GM21423 (cell line): ENCODE measurements around the gene TSPYL1.

Experiments used
- ATAC-seq: cut with Tn5 transposase; IDR thresholded peaks from one replicate; pipeline ENCODE4 v1.9.1; 2021; ENCODE audit warnings: mild to moderate bottlenecking, moderate library complexity; ENCODE audit not compliant: unreplicated experiment

TSPYL1 gene

DNA sequence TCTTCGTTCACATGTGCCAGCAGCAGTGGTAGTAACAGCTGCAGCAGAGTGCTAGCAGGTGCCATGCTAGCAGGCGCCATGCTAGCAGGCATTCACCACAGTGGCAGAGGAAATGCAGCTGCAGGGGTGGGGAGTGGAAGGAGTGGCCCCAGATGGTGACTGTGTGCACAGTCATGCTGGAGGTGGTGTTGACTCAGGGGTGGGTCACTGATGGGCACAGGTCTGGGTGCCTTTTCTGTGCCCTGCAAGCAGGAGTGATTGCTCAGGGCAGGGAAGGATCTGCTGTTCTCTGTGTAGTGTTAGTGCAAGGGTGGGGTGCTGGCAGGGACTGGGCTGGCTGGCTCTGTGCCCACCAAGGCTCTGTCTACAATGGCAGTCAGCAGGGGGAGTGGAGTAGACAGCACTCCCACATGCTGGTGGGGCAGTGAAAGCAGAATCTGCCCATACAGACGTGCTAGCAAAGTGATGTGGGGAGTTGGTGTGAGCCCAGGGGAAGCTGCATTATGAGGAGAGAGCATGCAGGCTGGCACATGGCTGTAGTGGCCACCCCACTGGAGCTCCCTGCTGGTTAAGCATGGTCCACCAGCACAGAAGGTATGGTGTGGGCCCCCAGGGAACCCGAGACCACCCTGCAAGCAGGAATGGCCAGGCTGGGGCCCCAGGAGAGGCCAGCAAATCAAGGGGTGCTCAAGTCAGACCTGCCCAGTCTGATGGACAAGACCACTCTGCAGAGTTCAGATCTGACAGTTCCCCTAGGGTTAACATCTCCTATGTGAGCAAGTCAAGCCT, 14.5 kb downstream of the TSPYL1 start:
- ATAC-seq, result no peak

- no peak for ATAC-seq
These were observed 16.4 kb downstream of the TSPYL1 start for GRCh38 chr6:116263353-116263752.

DNA sequence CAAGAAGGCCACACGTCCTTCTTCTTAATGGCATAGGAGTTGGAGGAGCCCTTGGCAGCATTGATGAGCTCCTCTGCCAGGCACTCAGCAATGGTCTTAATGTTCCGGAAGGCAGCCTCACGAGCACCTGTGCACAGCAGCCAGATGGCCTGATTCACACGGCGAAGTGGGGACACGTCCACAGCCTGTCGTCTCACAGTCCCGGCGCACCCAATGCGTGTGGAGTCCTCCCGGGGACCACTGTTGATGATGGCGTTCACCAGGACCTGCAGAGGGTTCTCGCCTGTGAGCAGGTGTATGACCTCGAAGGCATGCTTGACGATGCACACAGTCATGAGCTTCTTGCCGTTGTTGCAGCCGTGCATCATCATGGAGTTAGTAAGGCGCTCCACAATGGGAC, 21.2 kb downstream of the TSPYL1 start:
- ATAC-seq, result no peak

GRCh38 chr6:116256694-116257093, 23.0 kb downstream of the TSPYL1 start:
- no peak for ATAC-seq

GRCh38 chr6:116255246-116255800, 24.4 kb downstream of the TSPYL1 start:
- ATAC-seq, result no peak

DNA sequence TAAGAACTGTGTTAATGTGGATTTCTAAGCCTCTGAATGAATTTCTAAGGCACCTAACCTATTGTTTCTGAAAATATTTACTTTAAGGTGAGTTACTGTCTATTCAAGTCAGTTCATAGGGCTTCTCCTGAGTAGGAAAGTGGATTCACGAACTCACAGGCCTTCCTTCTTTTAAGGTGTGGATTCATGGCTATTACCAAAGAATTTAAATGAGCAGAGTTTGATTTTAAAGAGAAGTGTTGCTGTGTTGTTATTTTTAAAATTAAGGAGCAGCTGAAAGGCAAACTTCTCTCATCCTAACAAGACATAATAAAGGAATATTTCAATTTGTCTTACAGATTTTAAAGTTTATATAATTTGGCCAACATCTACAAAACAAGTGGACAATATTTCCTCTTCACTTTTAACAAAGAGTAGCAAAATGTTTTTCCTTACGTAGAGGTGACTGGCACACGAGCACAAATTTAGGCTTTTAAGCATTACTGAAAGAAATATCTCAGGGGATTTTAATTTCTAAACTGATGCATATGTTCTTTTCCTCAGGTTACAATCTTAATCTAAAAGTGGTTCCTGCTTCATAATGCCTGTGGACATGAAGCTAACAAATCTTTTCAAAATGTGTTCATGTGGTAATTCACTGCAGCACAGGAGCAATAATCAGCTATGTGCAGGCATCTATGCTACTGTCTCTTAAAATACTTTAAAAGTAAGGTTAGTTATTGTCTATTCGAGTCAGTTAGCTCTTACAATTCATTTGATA, 25.3 kb downstream of the TSPYL1 start:
- ATAC-seq, result peak; percentile 25

GRCh38 chr6:116253505-116254296, 26.0 kb downstream of the TSPYL1 start, which contains the start of gene TSPYL4:
Gene TSPYL4 (minus strand): TSS chr6:116254075. CDS start chr6:116254008, 67 bp downstream.
- ATAC-seq, result peak; percentile 99

DNA sequence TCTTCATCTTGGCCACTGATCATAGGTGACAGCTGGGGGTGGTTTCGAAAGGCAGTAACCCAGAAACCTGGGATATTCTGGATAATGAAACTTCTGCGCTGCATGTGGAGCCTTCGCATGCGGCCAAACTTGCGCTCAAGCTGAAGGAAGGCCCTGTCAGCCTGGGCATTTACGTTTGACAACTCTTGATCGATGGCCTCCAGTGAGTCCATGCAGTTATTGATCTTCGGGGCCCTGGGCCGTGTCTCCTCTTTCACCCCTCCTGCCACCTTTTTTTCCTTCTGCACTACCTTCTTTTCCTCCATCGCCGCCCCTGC, 26.6 kb downstream of the TSPYL1 start:
- no peak for ATAC-seq

- ATAC-seq, result no peak
These were observed 28.0 kb downstream of the TSPYL1 start for GRCh38 chr6:116251568-116252384.

GRCh38 chr6:116248577-116248976, 31.2 kb downstream of the TSPYL1 start:
- ATAC-seq, result no peak

DNA sequence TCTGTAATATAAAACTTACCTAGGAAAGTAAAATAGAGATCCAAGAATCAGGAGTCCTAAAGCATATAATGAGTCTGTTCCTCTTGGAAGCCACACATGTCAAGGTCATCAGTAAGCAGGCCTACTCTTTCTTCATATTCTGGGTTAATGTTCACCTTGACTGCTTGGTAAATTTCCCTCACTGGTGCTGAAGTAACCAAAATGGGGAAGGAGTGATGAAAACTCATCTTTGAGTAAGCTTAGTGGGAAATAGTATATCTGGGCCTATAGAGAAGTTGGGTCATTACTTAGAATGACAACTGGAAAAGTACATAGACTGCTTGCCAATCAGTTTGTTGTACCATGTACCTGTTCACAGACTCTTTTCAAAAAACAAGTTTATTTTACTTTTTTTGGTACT, 32.4 kb downstream of the TSPYL1 start:
- peak; percentile 40 for ATAC-seq

DNA sequence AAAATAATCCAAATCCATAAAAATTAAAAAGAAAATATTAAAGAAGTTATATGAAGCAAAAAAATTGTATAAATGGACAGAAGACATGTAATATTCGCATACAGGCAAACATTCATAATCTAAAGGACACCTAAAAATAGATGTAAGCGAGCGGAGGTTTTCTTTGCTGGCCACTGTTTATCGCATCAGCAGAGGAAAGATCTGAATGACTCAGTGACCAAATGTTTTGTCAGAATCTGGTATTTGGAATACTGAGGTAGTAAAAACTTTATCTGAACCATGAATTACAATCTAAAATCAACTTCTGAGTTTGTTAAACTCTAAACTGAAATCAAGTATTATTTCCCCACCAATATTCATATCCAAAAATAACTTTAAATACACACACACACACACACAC, 33.6 kb downstream of the TSPYL1 start:
- ATAC-seq, result no peak

- ATAC-seq, result no peak
These were observed 35.4 kb downstream of the TSPYL1 start for GRCh38 chr6:116244284-116244683.

DNA sequence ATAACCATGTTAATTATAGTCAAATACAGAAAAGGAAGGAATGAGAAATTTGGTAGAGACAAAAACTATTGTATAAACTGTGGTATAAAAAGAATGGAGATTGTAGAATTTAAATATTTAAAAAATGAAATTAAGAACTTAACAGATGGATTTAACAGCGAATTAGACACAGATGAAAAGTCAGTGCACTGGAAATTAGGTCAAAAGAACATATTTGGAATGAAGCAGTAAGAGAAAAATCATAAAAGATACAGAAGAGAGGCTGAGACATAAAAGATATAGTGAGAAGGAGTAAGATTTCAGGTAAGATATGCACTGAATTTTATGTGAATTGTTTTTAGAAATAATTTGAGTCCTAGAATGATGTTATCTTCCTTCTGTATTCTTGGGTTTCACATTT, 39.9 kb downstream of the TSPYL1 start:
- ATAC-seq, result no peak

GRCh38 chr6:116239256-116239655, 40.5 kb downstream of the TSPYL1 start:
- no peak for ATAC-seq

GRCh38 chr6:116238083-116238482, 41.6 kb downstream of the TSPYL1 start:
- no peak for ATAC-seq

DNA sequence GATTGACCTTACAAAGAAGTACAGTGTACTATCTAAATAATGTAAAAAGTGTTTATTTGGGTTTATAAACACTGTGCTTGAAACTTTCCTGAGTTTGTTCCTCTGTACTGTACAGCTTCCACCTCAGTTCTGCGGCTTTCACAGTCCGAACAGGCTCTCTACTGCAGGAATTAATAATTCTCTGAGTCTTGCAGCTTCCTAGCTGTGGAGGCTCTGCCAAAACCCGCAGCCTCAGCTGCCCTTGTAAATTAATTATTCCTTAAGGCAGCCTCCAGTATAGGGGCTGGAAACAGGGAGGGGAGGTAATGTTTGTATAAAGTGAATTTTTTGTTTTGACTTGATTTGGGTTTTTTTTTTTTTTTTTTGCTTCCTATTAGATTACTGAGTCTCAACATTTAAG, 45.0 kb downstream of the TSPYL1 start:
- ATAC-seq, result no peak

DNA sequence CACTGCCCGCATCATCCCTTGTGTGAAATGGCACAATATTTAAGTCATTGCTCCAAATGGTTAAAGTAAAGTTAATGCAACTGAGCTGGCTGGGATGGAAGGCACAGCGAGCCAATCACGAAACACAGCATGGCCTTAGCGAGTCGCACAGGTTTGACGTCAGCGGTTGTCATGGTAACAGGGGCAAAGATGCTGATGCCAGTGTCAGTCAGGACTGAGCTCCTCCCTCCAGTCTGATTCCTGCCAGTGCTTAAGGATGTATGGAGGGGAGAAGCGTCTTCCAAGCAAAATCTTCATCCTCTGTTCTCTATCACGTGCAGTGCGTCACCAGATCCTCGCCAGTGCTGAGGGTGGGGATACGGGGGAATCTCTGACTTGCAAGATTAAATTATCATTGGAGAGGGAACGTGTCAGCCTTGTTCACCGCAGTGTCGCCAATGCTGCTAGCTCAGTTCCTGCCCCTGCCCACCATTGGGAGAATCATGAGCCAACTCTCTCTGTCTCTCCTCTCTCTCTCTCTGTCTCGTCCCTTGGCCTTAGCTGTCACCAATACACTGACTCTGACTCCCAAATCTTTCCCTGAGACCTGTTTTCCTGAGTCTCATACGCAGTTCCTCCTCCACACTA, 50.3 kb downstream of the TSPYL1 start:
- ATAC-seq, result no peak
